Activated naive CD8-positive, alpha-beta T cell treated with anti-CD3 and anti-CD28 coated beads, Interleukin-2, amount 10 ng/mL, durations not matched to agents 7 days and 5 days (primary cell): ENCODE data around the gene CCDC6. TPM values are rescaled to one million over a fixed set of nuclear protein-coding genes. Genes with fewer than 3 reads are reported as not detected.
A peak's percentile ranks its signal among the peaks of the same experiment; 100 is the strongest.
"Not testable (repeated sequence)": the region's sequence is repeated elsewhere in the genome, so short reads cannot be mapped to it uniquely, and the experiment has no call there.

Source experiments
- ATAC-seq: fragments of 150-1000 bp; cut with Tn5 transposase; one replicate; pipeline ENCODE4 v1.10.0; 2021; ENCODE audit warnings: low read depth, moderate library complexity
- POLR2A ChIA-PET: fragments of 350-600 bp; sonication (Branson Sonifier 250); formaldehyde crosslinking; loops from one replicate; lab custom pipeline; 2021; ENCODE audit warnings: antibody characterized with exemption; lab: Charles Lee
- DNase-seq: peaks from one replicate; pipeline ENCODE4 v3.0.0; 2021
- H3K27ac Mint-ChIP-seq: one replicate; pipeline ENCODE4 v1.8.0; 2022; ENCODE audit warnings: mild to moderate bottlenecking, mixed read lengths
- H3K27me3 Mint-ChIP-seq: one replicate; pipeline ENCODE4 v1.8.0; 2022; ENCODE audit warnings: mild to moderate bottlenecking, moderate library complexity, mixed read lengths
- H3K36me3 Mint-ChIP-seq: one replicate; pipeline ENCODE4 v1.8.0; 2021; ENCODE audit warnings: mild to moderate bottlenecking, mixed read lengths
- H3K4me1 Mint-ChIP-seq: one replicate; pipeline ENCODE4 v1.8.0; 2021; ENCODE audit warnings: mixed read lengths
- H3K4me3 Mint-ChIP-seq: one replicate; pipeline ENCODE4 v1.8.0; 2022; ENCODE audit warnings: mild to moderate bottlenecking, moderate library complexity, mixed read lengths
- H3K9me3 Mint-ChIP-seq: one replicate; pipeline ENCODE4 v1.8.0; 2021; ENCODE audit warnings: mixed read lengths
- total RNA-seq, 2 experiments: library from RNA; stranded (reverse); gene quantifications; one replicate each; pipeline ENCODE4 v1.2.3, GENCODE V29; 2021

Gene CCDC6
- total RNA-seq, 2 experiments from 2014 or later = 20.4 to 21.4 TPM

GRCh38 chr10:59804220-59804619, 102.1 kb downstream of the CCDC6 start:
- POLR2A ChIA-PET = no interaction called here
- peaks cover 20% of the 10 kb centered on the region for H3K36me3 Mint-ChIP-seq
- ATAC-seq = no peak

GRCh38 chr10:59803714-59804113, 102.6 kb downstream of the CCDC6 start:
- H3K9me3 Mint-ChIP-seq = no peaks in the 10 kb centered on the region
- H3K27ac Mint-ChIP-seq = peak overlapping the region; percentile 19
- ATAC-seq (no peak), DNase-seq (no peak)
- POLR2A ChIA-PET = no interaction called here
- no peak overlapping the region for H3K4me3 Mint-ChIP-seq
- peaks cover 23% of the 10 kb centered on the region for H3K36me3 Mint-ChIP-seq
- H3K4me1 Mint-ChIP-seq = no peaks in the 10 kb centered on the region
- no peaks in the 10 kb centered on the region for H3K27me3 Mint-ChIP-seq

More at GRCh38 chr10:59804220-59804619, 102.1 kb downstream of the CCDC6 start:
- Mint-ChIP-seq H3K27me3 (no peaks in the 10 kb centered on the region), H3K4me1 (no peaks in the 10 kb centered on the region), H3K9me3 (no peaks in the 10 kb centered on the region), H3K4me3 (no peak overlapping the region), H3K27ac (peak overlapping the region; percentile 42)
- no peak for DNase-seq

- no peaks in the 10 kb centered on the region for H3K27me3 Mint-ChIP-seq
- H3K4me1 Mint-ChIP-seq = no peaks in the 10 kb centered on the region
- DNase-seq = no peak
- peaks cover 36% of the 10 kb centered on the region for H3K36me3 Mint-ChIP-seq
- no peak for ATAC-seq
- POLR2A ChIA-PET = no interaction called here
- H3K27ac Mint-ChIP-seq = peak overlapping the region; percentile 22
- H3K4me3 Mint-ChIP-seq = no peak overlapping the region
- H3K9me3 Mint-ChIP-seq = peaks cover 3% of the 10 kb centered on the region
Observed at GRCh38 chr10:59801171-59801570, 105.2 kb downstream of the CCDC6 start.

- H3K9me3 Mint-ChIP-seq = peaks cover 4% of the 10 kb centered on the region
- H3K4me1 Mint-ChIP-seq = no peaks in the 10 kb centered on the region
- no peak overlapping the region for H3K27ac Mint-ChIP-seq
- DNase-seq = no peak
- H3K4me3 Mint-ChIP-seq = no peak overlapping the region
- H3K36me3 Mint-ChIP-seq = peaks cover 51% of the 10 kb centered on the region
- ATAC-seq = no peak
- POLR2A ChIA-PET = no interaction called here
- H3K27me3 Mint-ChIP-seq = no peaks in the 10 kb centered on the region
Observed at GRCh38 chr10:59799421-59799820, 106.9 kb downstream of the CCDC6 start.

GRCh38 chr10:59793919-59794318, 112.4 kb downstream of the CCDC6 start:
- POLR2A ChIA-PET = no interaction called here
- Mint-ChIP-seq H3K9me3 (peaks cover 4% of the 10 kb centered on the region), H3K27me3 (no peaks in the 10 kb centered on the region), H3K27ac (no peak overlapping the region), H3K4me1 (no peaks in the 10 kb centered on the region), H3K4me3 (no peak overlapping the region), H3K36me3 (peaks cover 46% of the 10 kb centered on the region)
- ATAC-seq = no peak
- DNase-seq = no peak

- Mint-ChIP-seq H3K27ac (no peak overlapping the region), H3K27me3 (no peaks in the 10 kb centered on the region), H3K4me3 (no peak overlapping the region), H3K36me3 (peaks cover 41% of the 10 kb centered on the region), H3K9me3 (peaks cover 2% of the 10 kb centered on the region), H3K4me1 (no peaks in the 10 kb centered on the region)
- ATAC-seq (no peak), DNase-seq (no peak)
- POLR2A ChIA-PET = no interaction called here
Observed at GRCh38 chr10:59792812-59793211, 113.5 kb downstream of the CCDC6 start.

GRCh38 chr10:59791601-59792000, 114.8 kb downstream of the CCDC6 start:
- peaks cover 34% of the 10 kb centered on the region for H3K36me3 Mint-ChIP-seq
- DNase-seq = no peak
- ATAC-seq = no peak
- no peaks in the 10 kb centered on the region for H3K27me3 Mint-ChIP-seq
- H3K27ac Mint-ChIP-seq = no peak overlapping the region
- H3K9me3 Mint-ChIP-seq = peaks cover 2% of the 10 kb centered on the region
- POLR2A ChIA-PET = no interaction called here
- no peak overlapping the region for H3K4me3 Mint-ChIP-seq
- H3K4me1 Mint-ChIP-seq = no peaks in the 10 kb centered on the region

- H3K4me3 Mint-ChIP-seq, H3K27ac Mint-ChIP-seq, ATAC-seq, H3K27me3 Mint-ChIP-seq, POLR2A ChIA-PET, H3K4me1 Mint-ChIP-seq, H3K9me3 Mint-ChIP-seq, DNase-seq: not testable (repeated sequence)
- peaks cover 24% of the 10 kb centered on the region for H3K36me3 Mint-ChIP-seq
Observed at GRCh38 chr10:59790080-59790479, 116.3 kb downstream of the CCDC6 start.

- H3K9me3 Mint-ChIP-seq, ATAC-seq, H3K4me1 Mint-ChIP-seq, H3K27me3 Mint-ChIP-seq, H3K4me3 Mint-ChIP-seq, DNase-seq, POLR2A ChIA-PET, H3K27ac Mint-ChIP-seq: not testable (repeated sequence)
- H3K36me3 Mint-ChIP-seq = peaks cover 17% of the 10 kb centered on the region
Observed at GRCh38 chr10:59788914-59789313, 117.4 kb downstream of the CCDC6 start.

- POLR2A ChIA-PET, H3K4me3 Mint-ChIP-seq, H3K27ac Mint-ChIP-seq, ATAC-seq, H3K36me3 Mint-ChIP-seq, H3K9me3 Mint-ChIP-seq, H3K27me3 Mint-ChIP-seq, H3K4me1 Mint-ChIP-seq, DNase-seq: not testable (repeated sequence)
Observed at GRCh38 chr10:59787032-59787431, 119.3 kb downstream of the CCDC6 start.

- H3K27me3 Mint-ChIP-seq, H3K9me3 Mint-ChIP-seq, ATAC-seq, H3K36me3 Mint-ChIP-seq, H3K4me3 Mint-ChIP-seq, POLR2A ChIA-PET, DNase-seq, H3K27ac Mint-ChIP-seq, H3K4me1 Mint-ChIP-seq: not testable (repeated sequence)
Observed at GRCh38 chr10:59785476-59785875, 120.9 kb downstream of the CCDC6 start.

GRCh38 chr10:59781511-59781910, 124.8 kb downstream of the CCDC6 start:
- Mint-ChIP-seq H3K36me3 (peaks cover 2% of the 10 kb centered on the region), H3K9me3 (peaks cover 2% of the 10 kb centered on the region), H3K4me1 (no peaks in the 10 kb centered on the region), H3K4me3 (no peak overlapping the region), H3K27me3 (no peaks in the 10 kb centered on the region), H3K27ac (no peak overlapping the region)
- no peak for DNase-seq
- POLR2A ChIA-PET = no interaction called here
- no peak for ATAC-seq

- no peaks in the 10 kb centered on the region for H3K4me1 Mint-ChIP-seq
- H3K4me3 Mint-ChIP-seq = no peak overlapping the region
- no peaks in the 10 kb centered on the region for H3K27me3 Mint-ChIP-seq
- peaks cover 5% of the 10 kb centered on the region for H3K9me3 Mint-ChIP-seq
- ATAC-seq (no peak), DNase-seq (no peak)
- H3K27ac Mint-ChIP-seq = no peak overlapping the region
- no peaks in the 10 kb centered on the region for H3K36me3 Mint-ChIP-seq
- POLR2A ChIA-PET = no interaction called here
Observed at GRCh38 chr10:59779756-59780533, 126.4 kb downstream of the CCDC6 start.

GRCh38 chr10:59774451-59774850, 131.9 kb downstream of the CCDC6 start:
- no peaks in the 10 kb centered on the region for H3K4me1 Mint-ChIP-seq
- no peak overlapping the region for H3K27ac Mint-ChIP-seq
- H3K4me3 Mint-ChIP-seq = no peak overlapping the region
- no peaks in the 10 kb centered on the region for H3K36me3 Mint-ChIP-seq
- H3K9me3 Mint-ChIP-seq = peaks cover 5% of the 10 kb centered on the region
- POLR2A ChIA-PET = interaction anchor here (0.6 kb wide), 1 partner anchor 52 kb away, joined by 3 read pairs; no protein-coding TSS in a partner anchor
- DNase-seq (no peak), ATAC-seq (no peak)
- no peaks in the 10 kb centered on the region for H3K27me3 Mint-ChIP-seq
